Measurements from ENCODE around the gene MEA1.

Gene MEA1

GRCh38 chr6:42971746-42972327, 41.9 kb downstream of the MEA1 start:
- TF ChIP-seq CTCF (IDR thresholded peaks at IDR 0.05; ENCODE audit: poor library complexity, severe bottlenecking): no peak
- no peaks in the 10 kb centered on the region for H3K27me3 ChIP-seq (ENCODE audit: insufficient read depth, poor library complexity, severe bottlenecking)
- no peaks in the 10 kb centered on the region for H3K36me3 ChIP-seq (ENCODE audit: low read depth)
- ATAC-seq (ENCODE audit: low read depth): no peak
- H3K4me3 ChIP-seq (ENCODE audit: severe bottlenecking): no peak overlapping the region
- H3K9me3 ChIP-seq (ENCODE audit: severe bottlenecking): no peaks in the 10 kb centered on the region
- DNase-seq (ENCODE audit: low spot score): no peak
- H3K4me1 ChIP-seq (ENCODE audit: insufficient read depth, poor library complexity, severe bottlenecking): peaks cover 5% of the 10 kb centered on the region
- no peak overlapping the region for H3K27ac ChIP-seq (ENCODE audit: poor library complexity, severe bottlenecking)

GRCh38 chr6:42970871-42971612, 42.7 kb downstream of the MEA1 start:
- H3K4me3 ChIP-seq (ENCODE audit: severe bottlenecking): no peak overlapping the region
- no peak overlapping the region for H3K27ac ChIP-seq (ENCODE audit: poor library complexity, severe bottlenecking)
- no peak for DNase-seq (ENCODE audit: low spot score)
- no peaks in the 10 kb centered on the region for H3K9me3 ChIP-seq (ENCODE audit: severe bottlenecking)
- H3K27me3 ChIP-seq (ENCODE audit: insufficient read depth, poor library complexity, severe bottlenecking): no peaks in the 10 kb centered on the region
- H3K36me3 ChIP-seq (ENCODE audit: low read depth): no peaks in the 10 kb centered on the region
- TF ChIP-seq CTCF (IDR thresholded peaks at IDR 0.05; ENCODE audit: poor library complexity, severe bottlenecking): no peak
- peaks cover 5% of the 10 kb centered on the region for H3K4me1 ChIP-seq (ENCODE audit: insufficient read depth, poor library complexity, severe bottlenecking)
- ATAC-seq (ENCODE audit: low read depth): peak; percentile 55

- Histone ChIP-seq H3K4me3 (ENCODE audit: severe bottlenecking) (no peak overlapping the region), H3K9me3 (ENCODE audit: severe bottlenecking) (no peaks in the 10 kb centered on the region), H3K27me3 (ENCODE audit: insufficient read depth, poor library complexity, severe bottlenecking) (no peaks in the 10 kb centered on the region), H3K36me3 (ENCODE audit: low read depth) (no peaks in the 10 kb centered on the region), H3K4me1 (ENCODE audit: insufficient read depth, poor library complexity, severe bottlenecking) (peaks cover 5% of the 10 kb centered on the region), H3K27ac (ENCODE audit: poor library complexity, severe bottlenecking) (no peak overlapping the region)
- ATAC-seq (ENCODE audit: low read depth): no peak
- no peak for TF ChIP-seq CTCF (IDR thresholded peaks at IDR 0.05; ENCODE audit: poor library complexity, severe bottlenecking)
- DNase-seq (ENCODE audit: low spot score): no peak
Measured at GRCh38 chr6:42969934-42970333, 43.8 kb downstream of the MEA1 start.

GRCh38 chr6:42969431-42969830, 44.3 kb downstream of the MEA1 start:
- DNase-seq (ENCODE audit: low spot score): no peak
- Histone ChIP-seq H3K27me3 (ENCODE audit: insufficient read depth, poor library complexity, severe bottlenecking) (no peaks in the 10 kb centered on the region), H3K27ac (ENCODE audit: poor library complexity, severe bottlenecking) (no peak overlapping the region), H3K9me3 (ENCODE audit: severe bottlenecking) (no peaks in the 10 kb centered on the region), H3K4me3 (ENCODE audit: severe bottlenecking) (no peak overlapping the region), H3K4me1 (ENCODE audit: insufficient read depth, poor library complexity, severe bottlenecking) (peaks cover 5% of the 10 kb centered on the region), H3K36me3 (ENCODE audit: low read depth) (no peaks in the 10 kb centered on the region)
- no peak for TF ChIP-seq CTCF (IDR thresholded peaks at IDR 0.05; ENCODE audit: poor library complexity, severe bottlenecking)
- no peak for ATAC-seq (ENCODE audit: low read depth)

GRCh38 chr6:42968783-42969182, 45.0 kb downstream of the MEA1 start:
- H3K36me3 ChIP-seq (ENCODE audit: low read depth): no peaks in the 10 kb centered on the region
- H3K27me3 ChIP-seq (ENCODE audit: insufficient read depth, poor library complexity, severe bottlenecking): no peaks in the 10 kb centered on the region
- H3K9me3 ChIP-seq (ENCODE audit: severe bottlenecking): no peaks in the 10 kb centered on the region
- no peak for TF ChIP-seq CTCF (IDR thresholded peaks at IDR 0.05; ENCODE audit: poor library complexity, severe bottlenecking)
- no peak for DNase-seq (ENCODE audit: low spot score)
- H3K27ac ChIP-seq (ENCODE audit: poor library complexity, severe bottlenecking): no peak overlapping the region
- no peak overlapping the region for H3K4me3 ChIP-seq (ENCODE audit: severe bottlenecking)
- no peak for ATAC-seq (ENCODE audit: low read depth)
- peaks cover 5% of the 10 kb centered on the region for H3K4me1 ChIP-seq (ENCODE audit: insufficient read depth, poor library complexity, severe bottlenecking)

Measured in RWPE2 (cell line).